GM12875 (cell line): Measurements from ENCODE around the gene AFG3L2.

Source experiments
- H3K4me3 ChIP-seq: one replicate; pipeline ENCODE4 v1.5.1; 2011; ENCODE audit warnings: low read depth, low read length, control low read depth
- CTCF ChIP-seq: IDR thresholded peaks from 2 replicates; pipeline ENCODE4 v1.5.1; 2011; ENCODE audit warnings: low read depth, mild to moderate bottlenecking, control low read depth, inconsistent platforms, low read length, moderate library complexity, borderline replicate concordance; ENCODE audit not compliant: insufficient read depth

AFG3L2 gene

DNA sequence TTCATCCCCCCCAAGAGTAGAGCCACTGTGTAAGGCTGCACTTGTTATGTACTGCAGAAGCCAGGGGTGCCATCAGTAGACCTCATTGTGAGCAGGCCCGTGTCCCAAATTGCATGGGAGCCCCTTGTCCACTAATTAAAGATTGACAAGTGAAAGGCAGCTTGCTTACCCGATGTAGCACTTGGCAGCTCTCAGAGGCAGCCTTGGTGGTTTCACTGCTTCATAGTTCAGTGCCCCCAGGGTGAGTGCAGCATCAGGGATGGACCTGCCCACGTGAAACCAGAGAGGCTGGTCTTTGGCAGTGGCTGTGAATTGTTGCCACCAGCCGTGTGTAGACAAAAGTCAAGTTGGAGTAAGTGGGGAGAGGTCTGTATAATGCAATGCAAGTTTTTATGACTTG is 55.7 kb downstream of the AFG3L2 start:
- H3K4me3 ChIP-seq, result no peak overlapping the region
- TF ChIP-seq CTCF, result no peak

- TF ChIP-seq CTCF, result no peak
- no peak overlapping the region for H3K4me3 ChIP-seq
Observed at GRCh38 chr18:12318857-12319256, 58.2 kb downstream of the AFG3L2 start.

DNA sequence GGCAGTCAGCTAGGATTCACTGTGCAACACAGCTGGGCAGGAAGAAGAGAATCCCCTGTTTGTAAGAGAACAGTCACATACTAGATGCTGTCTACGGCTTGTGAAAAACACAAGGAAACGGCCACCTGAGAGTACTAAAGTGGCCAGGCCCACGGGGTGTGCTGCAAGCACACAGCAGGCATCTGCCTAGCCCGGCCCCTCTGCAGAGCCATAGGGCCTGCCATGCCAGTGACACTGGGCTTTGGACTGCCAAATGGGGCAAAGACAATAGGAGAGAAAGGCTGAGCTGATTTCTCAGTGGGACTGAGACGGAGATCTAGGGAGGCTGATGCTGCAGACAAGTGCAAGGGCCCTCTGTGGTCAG is 58.7 kb downstream of the AFG3L2 start:
- H3K4me3 ChIP-seq, result no peak overlapping the region
- no peak for TF ChIP-seq CTCF

DNA sequence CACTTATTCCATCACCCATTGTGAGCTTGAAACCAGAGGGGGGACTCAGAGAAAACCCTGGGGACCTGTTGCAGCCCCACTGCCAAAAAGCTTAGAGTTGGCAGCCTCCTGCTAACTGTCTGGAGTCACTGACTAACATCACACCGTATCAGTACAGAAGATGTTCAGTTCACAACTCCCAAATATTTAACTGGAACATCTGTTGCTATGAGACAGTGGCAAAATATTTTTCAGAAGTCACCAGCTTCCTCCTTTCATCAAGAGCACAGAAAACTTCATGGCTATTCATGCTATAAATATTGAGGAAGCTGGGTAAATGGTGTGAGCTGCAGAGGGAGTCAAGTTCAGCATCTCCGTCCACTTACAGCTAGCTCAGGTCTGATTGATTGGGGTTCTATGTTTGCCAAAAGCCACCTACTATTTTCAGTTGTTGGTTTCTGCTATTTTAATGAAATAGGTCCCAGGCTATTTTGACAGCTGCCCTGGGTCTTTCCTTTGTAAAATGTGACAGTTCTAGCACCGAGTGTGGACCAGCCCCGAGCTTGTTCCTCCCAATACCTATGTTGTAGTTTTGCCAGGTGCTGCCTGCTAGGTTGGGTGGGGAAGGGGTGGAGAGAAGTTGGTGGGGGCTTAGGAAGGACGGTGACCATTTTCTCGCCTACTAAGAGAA is 59.2 kb downstream of the AFG3L2 start:
- no peak for TF ChIP-seq CTCF
- no peak overlapping the region for H3K4me3 ChIP-seq

- no peak for TF ChIP-seq CTCF
- no peak overlapping the region for H3K4me3 ChIP-seq
Observed at GRCh38 chr18:12315911-12316310, 61.1 kb downstream of the AFG3L2 start.

DNA sequence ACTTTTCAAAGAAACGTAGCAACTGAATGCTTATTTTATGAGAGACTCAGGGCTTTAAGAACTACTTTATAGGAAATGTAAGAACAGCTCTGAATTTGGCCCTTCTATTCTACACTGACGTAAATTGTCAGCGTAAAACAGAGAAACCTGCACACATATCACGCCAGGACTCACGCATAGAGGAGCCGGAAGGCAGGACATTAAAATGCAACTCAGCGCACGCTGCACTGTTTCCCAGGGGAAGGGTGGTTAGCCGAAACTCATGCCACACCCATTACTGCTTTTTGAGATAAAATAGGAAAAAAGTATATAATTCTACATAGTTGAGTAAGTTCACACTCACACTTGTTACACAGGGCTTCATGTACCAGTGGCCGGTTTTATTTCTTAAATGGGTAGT is 61.5 kb downstream of the AFG3L2 start:
- no peak for TF ChIP-seq CTCF
- H3K4me3 ChIP-seq, result no peak overlapping the region

DNA sequence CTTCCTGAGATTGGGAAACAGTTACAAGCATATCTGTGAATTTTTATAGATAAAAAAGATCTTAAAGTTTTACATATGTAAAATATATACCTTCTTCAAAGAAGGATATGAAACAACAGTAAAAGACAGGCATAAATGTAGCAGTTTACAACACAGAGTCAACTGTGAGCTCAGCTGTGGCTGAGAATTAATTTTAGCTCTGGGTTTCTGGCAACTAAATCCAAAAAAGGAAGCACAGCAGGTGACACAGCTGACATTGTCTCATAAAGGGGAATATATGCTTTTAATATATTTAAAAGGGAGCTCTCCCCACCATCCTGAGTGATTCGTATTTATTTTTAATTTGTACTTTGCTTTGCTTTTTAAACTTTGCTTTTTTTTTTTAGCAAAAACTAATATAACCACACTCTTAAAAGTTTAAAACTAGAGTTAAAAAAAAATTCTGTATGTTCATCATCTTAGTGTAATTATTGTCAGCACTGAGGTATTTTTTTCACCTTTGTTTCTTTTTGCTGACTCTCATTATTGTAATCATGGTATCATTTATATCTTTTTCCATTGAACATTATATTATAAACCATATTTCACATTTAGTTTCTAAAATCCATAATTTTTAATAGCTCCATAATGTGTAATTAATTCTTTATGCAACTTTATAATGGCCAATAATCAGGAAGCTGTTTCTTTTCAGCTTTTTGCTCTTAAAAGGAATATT is 62.3 kb downstream of the AFG3L2 start:
- TF ChIP-seq CTCF, result no peak

More for the DNA sequence above, 62.3 kb downstream of the AFG3L2 start:
- no peak overlapping the region for H3K4me3 ChIP-seq
